K562 (cell line): ENCODE results near the gene SMURF1. TPM values are rescaled to one million over a fixed set of nuclear protein-coding genes. Genes with fewer than 3 reads are reported as not detected.

ENCODE experiments used
- ATAC-seq: fragments of 200-7000 bp; cut with Tn5 transposase; 3 replicates; pipeline ENCODE4 v1.9.1; 2020; ENCODE audit warnings: moderate library complexity
- BruUV-seq: library from RNA; stranded (reverse); fragments of 400-500 nt; replicated peaks from 2 replicates; lab custom pipeline; 2021; lab: Mats Ljungman, UMichigan
- CTCF ChIA-PET: fragments of 300-600 bp; formaldehyde crosslinking; extraction: SDS; loops from one replicate; lab custom pipeline; 2021; ENCODE audit warnings: low intra/inter-chr PET ratio; lab: Yijun Ruan, JAX
- POLR2A ChIA-PET: fragments of 300-600, 350-650 bp; sonication (Branson Sonifier 250); formaldehyde crosslinking; extraction: SDS; loops from one replicate; lab custom pipeline; 2021; ENCODE audit warnings: antibody characterized with exemption, inconsistent platforms; lab: Yijun Ruan, JAX
- DNase-seq, 4 experiments: peaks; one replicate each; pipeline versions ENCODE4 v3.0.0 to v3.0.0-alpha.2; 2011 to 2018; ENCODE audit warnings: low spot score in 3 of 4, mixed read lengths in 3 of 4; ENCODE audit errors: extremely low read depth in 1 of 4
- FAIRE-seq: peaks from 2 replicates; lab custom pipeline; 2011; peaks lifted over from hg19 to GRCh38; lab: Jason Lieb, UNC
- H2AFZ ChIP-seq: 2 replicates; pipeline ENCODE4 v1.6.0; 2011; ENCODE audit warnings: low read depth, low read length, control low read depth, inconsistent platforms
- H3K27ac ChIP-seq: fragments of 200-600 bp; 3 replicates; pipeline ENCODE4 v1.8.0; 2011; ENCODE audit warnings: low read depth, mild to moderate bottlenecking, control low read depth, inconsistent platforms, low read length, moderate library complexity, mixed read lengths; ENCODE audit errors: extremely low read depth
- H3K27me3 ChIP-seq, 2 experiments: fragments of 300-600 bp in 1 of 2; 2 replicates in 1 of 2; 3 replicates in 1 of 2; pipeline versions ENCODE4 v1.6.0 to v1.8.0; 2011; ENCODE audit warnings: inconsistent platforms in 2 of 2, low read length in 2 of 2, mild to moderate bottlenecking in 1 of 2, mixed read lengths in 1 of 2, moderate library complexity in 1 of 2; ENCODE audit not compliant: control insufficient read depth in 2 of 2, insufficient read depth in 2 of 2
- H3K36me3 ChIP-seq: fragments of 300-600 bp; 3 replicates; pipeline ENCODE4 v1.8.0; 2011; ENCODE audit warnings: mild to moderate bottlenecking, low read length, inconsistent platforms; ENCODE audit not compliant: control insufficient read depth, insufficient read depth
- H3K4me1 ChIP-seq, 2 experiments: fragments of 200-600 bp in 1 of 2; replicated peaks in 1 of 2; 2 replicates in 1 of 2; 3 replicates in 1 of 2; pipeline versions ENCODE4 v1.5.1 to v1.8.0; 2011; ENCODE audit warnings: inconsistent platforms in 2 of 2, low read length in 2 of 2, mild to moderate bottlenecking in 1 of 2, mixed read lengths in 1 of 2, moderate library complexity in 1 of 2; ENCODE audit not compliant: control insufficient read depth in 2 of 2, insufficient read depth in 2 of 2
- H3K4me2 ChIP-seq: 2 replicates; pipeline ENCODE4 v1.6.1; 2011; ENCODE audit warnings: low read length, control low read depth, inconsistent platforms, mixed read lengths; ENCODE audit not compliant: insufficient read depth
- H3K4me3 ChIP-seq: fragments of 200-600 bp; sonication (generic), shearing (Covaris generic); 2 replicates; pipeline ENCODE4 v1.5.1; 2016; ENCODE audit warnings: control low read depth, inconsistent platforms
- H3K79me2 ChIP-seq: fragments of 200-600 bp; 3 replicates; pipeline ENCODE4 v1.8.0; 2011; ENCODE audit warnings: low read length, inconsistent platforms; ENCODE audit not compliant: control insufficient read depth, insufficient read depth
- H3K9ac ChIP-seq, 2 experiments: 2 replicates each; pipeline versions ENCODE4 v1.6.0 to v1.6.1; 2011; ENCODE audit warnings: low read depth in 2 of 2, low read length in 2 of 2, control low read depth in 1 of 2, inconsistent platforms in 1 of 2, mild to moderate bottlenecking in 1 of 2, mixed read lengths in 1 of 2; ENCODE audit not compliant: insufficient read depth in 1 of 2
- H3K9me1 ChIP-seq: one replicate; pipeline ENCODE4 v1.6.0; 2011; ENCODE audit warnings: inconsistent platforms, mild to moderate bottlenecking, low read length, moderate library complexity; ENCODE audit not compliant: control insufficient read depth, insufficient read depth
- H3K9me3 ChIP-seq: replicated peaks from 2 replicates; pipeline ENCODE4 v1.5.1; 2011; ENCODE audit warnings: low read depth, low read length, inconsistent platforms; ENCODE audit not compliant: control insufficient read depth, insufficient read depth
- H4K20me1 ChIP-seq: replicated peaks from 2 replicates; pipeline ENCODE4 v1.6.1; 2011; ENCODE audit warnings: low read length, inconsistent platforms, mixed read lengths; ENCODE audit not compliant: control insufficient read depth, insufficient read depth
- CCAR2 ChIP-seq: fragments of 200-400 bp; formaldehyde crosslinking; IDR thresholded peaks from 2 replicates; pipeline ENCODE4 v1.6.1; 2017; ENCODE audit warnings: mild to moderate bottlenecking, low read depth, low read length
- COPS2 ChIP-seq: fragments of 450-650 bp; conservative IDR thresholded peaks from 2 replicates; pipeline ENCODE4 v1.6.1; 2016; ENCODE audit warnings: mild to moderate bottlenecking, moderate library complexity
- ELF2 ChIP-seq: fragments of 250-450 bp; sonication (Bioruptor Pico); IDR thresholded peaks from 2 replicates; pipeline ENCODE4 v1.5.0; 2021; ENCODE audit warnings: mild to moderate bottlenecking
- KDM2B ChIP-seq: fragments of 250-450 bp; sonication (Bioruptor Pico); IDR thresholded peaks from 2 replicates; pipeline ENCODE4 v1.8.0; 2021; ENCODE audit warnings: mild to moderate bottlenecking, moderate library complexity
- KHSRP ChIP-seq: fragments of 450-650 bp; IDR thresholded peaks from 2 replicates; pipeline ENCODE4 v1.6.1; 2017
- MCM3 ChIP-seq: fragments of 450-650 bp; IDR thresholded peaks from 2 replicates; pipeline ENCODE4 v1.6.1; 2016
- MCM5 ChIP-seq: fragments of 450-650 bp; IDR thresholded peaks from 2 replicates; pipeline ENCODE4 v1.6.1; 2016; ENCODE audit warnings: low read depth
- MEF2A ChIP-seq: IDR thresholded peaks from 2 replicates; pipeline ENCODE4 v1.6.1; 2011; ENCODE audit warnings: low read depth, mild to moderate bottlenecking, low read length, moderate library complexity; ENCODE audit not compliant: control insufficient read depth
- POLR2G ChIP-seq: fragments of 200-400 bp; formaldehyde crosslinking; IDR thresholded peaks from 2 replicates; pipeline ENCODE4 v1.6.1; 2017; ENCODE audit warnings: low read depth, mild to moderate bottlenecking, antibody characterized with exemption, low read length, moderate library complexity
- SLC30A9 ChIP-seq: fragments of 250-450 bp; sonication (Bioruptor Pico); IDR thresholded peaks from 2 replicates; pipeline ENCODE4 v1.8.0; 2022; ENCODE audit warnings: mild to moderate bottlenecking, moderate library complexity
- SMAD4 ChIP-seq: fragments of 250-450 bp; sonication (Bioruptor Pico); conservative IDR thresholded peaks from 2 replicates; pipeline ENCODE4 v1.8.0; 2021; ENCODE audit warnings: inconsistent platforms, mild to moderate bottlenecking, moderate library complexity
- TAL1 ChIP-seq: fragments of 450-650 bp; IDR thresholded peaks from 2 replicates; pipeline ENCODE4 v1.6.1; 2016; ENCODE audit warnings: mild to moderate bottlenecking
- TCF3 ChIP-seq: sonication (generic); formaldehyde crosslinking; IDR thresholded peaks from 2 replicates; pipeline ENCODE4 v1.4.0; 2020; ENCODE audit warnings: mild to moderate bottlenecking, missing genetic modification reagents
- TEAD4 ChIP-seq, 2 experiments: sonication (generic) in 1 of 2; formaldehyde crosslinking in 1 of 2; IDR thresholded peaks; 2 replicates each; pipeline versions ENCODE4 v1.6.1 to v1.8.0; 2012 to 2022; ENCODE audit warnings: borderline replicate concordance in 1 of 2, inconsistent platforms in 1 of 2, low read length in 1 of 2, mild to moderate bottlenecking in 1 of 2, missing genetic modification reagents in 1 of 2
- ZKSCAN8 ChIP-seq: fragments of 200-800 bp; sonication (Bioruptor generic); IDR thresholded peaks from 2 replicates; pipeline ENCODE4 v1.6.1; 2016; ENCODE audit warnings: missing genetic modification characterization, missing compliant biosample characterization
- in situ Hi-C: fragments of 300-500 bp; cut with MboI; formaldehyde crosslinking; loops from 4 replicates; pipeline ENCODE4 v1.15.0; 2018; ENCODE audit warnings: inconsistent platforms, mixed read lengths
- intact Hi-C: fragments of 100-400 bp; cut with micrococcal nuclease; formaldehyde crosslinking; loops from 2 replicates; pipeline ENCODE4 v1.14.2; 2022
- polyA plus RNA-seq, 8 experiments: library from polyadenylated mRNA; depleted of rRNA in 4 of 8; stranded (reverse) in 5 of 8; unstranded in 3 of 8; fragments of >200 nt; fragmentation: Nextera tagmentation in 2 of 8; fragmentation: Illumina TruSeq in 1 of 8; extraction: Ambion mirVana in 2 of 8; extraction: Trizol in 1 of 8; gene quantifications; 2 replicates each; pipeline versions ENCODE4 v1.2.1 to v1.2.3, GENCODE V29; 2011 to 2014; ENCODE audit warnings: inconsistent platforms in 1 of 8, missing spikeins in 1 of 8
- total RNA-seq, 7 experiments: library from RNA; depleted of rRNA in 6 of 7; stranded (reverse); fragments of >200 nt in 6 of 7; fragmentation: Illumina TruSeq in 2 of 7; extraction: Trizol in 2 of 7; gene quantifications; 2 replicates each; pipeline versions ENCODE4 v1.2.1 to v1.2.3, GENCODE V29; 2011 to 2021; ENCODE audit warnings: low replicate concordance in 1 of 7
- TF ChIP-seq, protein P1 (sequence below): fragments of 450-650 bp; IDR thresholded peaks from 2 replicates; pipeline ENCODE4 v1.6.1; 2016; ENCODE audit warnings: antibody characterized with exemption
- TF ChIP-seq, protein P2 (sequence below): fragments of 450-650 bp; formaldehyde crosslinking; conservative IDR thresholded peaks from 2 replicates; pipeline ENCODE4 v1.4.0; 2022; ENCODE audit warnings: mild to moderate bottlenecking, missing genetic modification characterization
- TF ChIP-seq, protein P3 (sequence below), 2 experiments: fragments of 450-650 bp in 1 of 2; sonication (generic) in 1 of 2; formaldehyde crosslinking in 1 of 2; IDR thresholded peaks in 1 of 2; conservative IDR thresholded peaks in 1 of 2; 2 replicates each; pipeline versions ENCODE4 v1.6.1 to v1.8.1; 2016 to 2023; ENCODE audit warnings: mild to moderate bottlenecking in 2 of 2, moderate library complexity in 2 of 2, inconsistent platforms in 1 of 2, missing genetic modification reagents in 1 of 2
- TF ChIP-seq, protein P4 (sequence below), 2 experiments: IDR thresholded peaks; 2 replicates each; pipeline ENCODE4 v1.6.1; 2011; ENCODE audit warnings: borderline replicate concordance in 1 of 2, control low read depth in 1 of 2, low read depth in 1 of 2, low read length in 1 of 2, mild to moderate bottlenecking in 1 of 2, mixed read lengths in 1 of 2, moderate library complexity in 1 of 2; ENCODE audit not compliant: insufficient read depth in 1 of 2, insufficient read length in 1 of 2, poor library complexity in 1 of 2, severe bottlenecking in 1 of 2; ENCODE audit errors: extremely low read depth in 1 of 2

The SMURF1 gene
- total and polyA plus RNA-seq, 9 of the 15 experiments (the other 6 are each of a cell fraction or from before 2014, with no cell fraction given): 1.0 to 20.1 (median 12.6) TPM

DNA sequence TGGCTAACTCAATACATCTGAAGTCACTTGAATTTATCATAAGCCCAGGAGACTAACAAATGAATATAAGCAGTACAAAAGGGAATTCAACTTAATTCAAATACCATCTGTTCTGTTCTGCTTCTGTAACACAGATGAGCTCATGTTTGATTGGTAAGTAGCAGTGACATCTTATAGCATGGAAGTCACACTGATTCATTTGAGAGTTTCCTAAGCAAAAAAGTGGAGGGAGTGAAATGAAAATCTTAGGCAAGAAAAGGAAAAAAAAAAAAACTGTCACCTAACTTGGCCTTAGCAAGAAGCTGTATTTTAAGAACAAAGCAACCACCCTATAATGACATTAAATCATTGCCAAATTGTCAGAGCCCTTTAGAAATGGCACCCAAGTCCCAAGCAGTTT lies 49.5 kb downstream of the SMURF1 start:
- Histone ChIP-seq H3K79me2 (peaks cover 91% of the 10 kb centered on the region), H3K4me3 (no peak overlapping the region), H3K4me1 (peaks cover 6 to 28% of the 10 kb centered on the region in 2 experiments; a peak in 3 of 5 replicates), H3K9me3 (no peaks in the 10 kb centered on the region), H3K9me1 (no peaks in the 10 kb centered on the region), H3K4me2 (no peak overlapping the region), H4K20me1 (no peaks in the 10 kb centered on the region; the same call in 1 of the 2 replicates), H3K9ac (no peak overlapping the region), H3K27ac (no peak overlapping the region), H2AFZ (no peak overlapping the region), H3K36me3 (no peaks in the 10 kb centered on the region), H3K27me3 (no peaks in the 10 kb centered on the region)
- TF ChIP-seq ZKSCAN8 (CRISPR knock-in tag) (no peak), KDM2B (CRISPR knock-in tag) (no peak), TEAD4 (IDR thresholded peaks at IDR 0.05; ENCODE audit: low read length) (no peak), TEAD4 (CRISPR knock-in tag; IDR thresholded peaks at IDR 0.05; ENCODE audit: borderline replicate concordance) (no peak), MCM3 (no peak), SLC30A9 (CRISPR knock-in tag) (no peak), POLR2G (no peak), COPS2 (no peak), MEF2A (no peak), TCF3 (CRISPR knock-in tag) (no peak), ELF2 (CRISPR knock-in tag) (no peak), MCM5 (no peak), TAL1 (no peak), KHSRP (no peak), SMAD4 (CRISPR knock-in tag) (no peak), CCAR2 (no peak)
- TF ChIP-seq, protein P1, sequence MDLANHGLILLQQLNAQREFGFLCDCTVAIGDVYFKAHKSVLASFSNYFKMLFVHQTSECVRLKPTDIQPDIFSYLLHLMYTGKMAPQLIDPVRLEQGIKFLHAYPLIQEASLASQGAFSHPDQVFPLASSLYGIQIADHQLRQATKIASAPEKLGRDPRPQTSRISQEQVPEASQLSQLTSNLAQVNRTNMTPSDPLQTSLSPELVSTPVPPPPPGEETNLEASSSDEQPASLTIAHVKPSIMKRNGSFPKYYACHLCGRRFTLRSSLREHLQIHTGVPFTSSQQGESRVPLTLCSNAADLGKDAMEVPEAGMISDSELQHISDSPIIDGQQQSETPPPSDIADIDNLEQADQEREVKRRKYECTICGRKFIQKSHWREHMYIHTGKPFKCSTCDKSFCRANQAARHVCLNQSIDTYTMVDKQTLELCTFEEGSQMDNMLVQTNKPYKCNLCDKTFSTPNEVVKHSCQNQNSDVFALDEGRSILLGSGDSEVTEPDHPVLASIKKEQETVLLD: no peak
- TF ChIP-seq, protein P2, sequence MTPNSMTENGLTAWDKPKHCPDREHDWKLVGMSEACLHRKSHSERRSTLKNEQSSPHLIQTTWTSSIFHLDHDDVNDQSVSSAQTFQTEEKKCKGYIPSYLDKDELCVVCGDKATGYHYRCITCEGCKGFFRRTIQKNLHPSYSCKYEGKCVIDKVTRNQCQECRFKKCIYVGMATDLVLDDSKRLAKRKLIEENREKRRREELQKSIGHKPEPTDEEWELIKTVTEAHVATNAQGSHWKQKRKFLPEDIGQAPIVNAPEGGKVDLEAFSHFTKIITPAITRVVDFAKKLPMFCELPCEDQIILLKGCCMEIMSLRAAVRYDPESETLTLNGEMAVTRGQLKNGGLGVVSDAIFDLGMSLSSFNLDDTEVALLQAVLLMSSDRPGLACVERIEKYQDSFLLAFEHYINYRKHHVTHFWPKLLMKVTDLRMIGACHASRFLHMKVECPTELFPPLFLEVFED (CRISPR knock-in tag): no peak
- TF ChIP-seq, protein P3, sequence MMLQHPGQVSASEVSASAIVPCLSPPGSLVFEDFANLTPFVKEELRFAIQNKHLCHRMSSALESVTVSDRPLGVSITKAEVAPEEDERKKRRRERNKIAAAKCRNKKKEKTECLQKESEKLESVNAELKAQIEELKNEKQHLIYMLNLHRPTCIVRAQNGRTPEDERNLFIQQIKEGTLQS (IDR thresholded peaks at IDR 0.05): no peak
- TF ChIP-seq, protein P3 (CRISPR knock-in tag; conservative IDR thresholded peaks at IDR 0.05): no peak
- TF ChIP-seq, protein P4, sequence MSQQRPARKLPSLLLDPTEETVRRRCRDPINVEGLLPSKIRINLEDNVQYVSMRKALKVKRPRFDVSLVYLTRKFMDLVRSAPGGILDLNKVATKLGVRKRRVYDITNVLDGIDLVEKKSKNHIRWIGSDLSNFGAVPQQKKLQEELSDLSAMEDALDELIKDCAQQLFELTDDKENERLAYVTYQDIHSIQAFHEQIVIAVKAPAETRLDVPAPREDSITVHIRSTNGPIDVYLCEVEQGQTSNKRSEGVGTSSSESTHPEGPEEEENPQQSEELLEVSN (IDR thresholded peaks at IDR 0.05; ENCODE audit: borderline replicate concordance in 1 of 2, extremely low read depth in 1 of 2, insufficient read depth in 1 of 2, insufficient read length in 1 of 2, low read depth in 1 of 2, low read length in 1 of 2, poor library complexity in 1 of 2, severe bottlenecking in 1 of 2): no peak
- FAIRE-seq (no peak), ATAC-seq (no peak), DNase-seq (no peak)
- in situ Hi-C loops (no loop called here), intact Hi-C loops (loop anchor here (5.0 kb wide), 1 partner anchor 33 kb away; no protein-coding TSS in a partner anchor)
- ChIA-PET POLR2A (interaction anchor here (1.0 kb wide), 1 partner anchor 15 kb away, joined by 4 read pairs; no protein-coding TSS in a partner anchor), CTCF (no interaction called here)
- BruUV-seq: no TSS peak
